IPS-18c (cell line): Measurements from ENCODE around the gene UFSP1.
A peak's percentile ranks its signal among the peaks of the same experiment; 100 is the strongest.
"Not testable (repeated sequence)": the region's sequence is repeated elsewhere in the genome, so short reads cannot be mapped to it uniquely, and the experiment has no call there.

Experiments
- H3K4me3 ChIP-seq: 2 replicates; pipeline ENCODE4 v1.7.0; 2013; ENCODE audit warnings: low read depth, mild to moderate bottlenecking, low read length, moderate library complexity; ENCODE audit not compliant: insufficient read depth
- H3K9me3 ChIP-seq: one replicate; pipeline ENCODE4 v1.6.1; 2013; ENCODE audit warnings: mild to moderate bottlenecking, low read length, moderate library complexity; ENCODE audit not compliant: control insufficient read depth, insufficient read depth

UFSP1 gene

GRCh38 chr7:100888988-100889750 lies at the start of gene UFSP1:
Gene UFSP1, minus strand, starts transcription at chr7:100889715. Its CDS starts 444 bp downstream, at chr7:100889271.
- Histone ChIP-seq H3K9me3 (peaks cover 4% of the 10 kb centered on the region), H3K4me3 (peak within 1 kb of the TSS; percentile 80)

DNA sequence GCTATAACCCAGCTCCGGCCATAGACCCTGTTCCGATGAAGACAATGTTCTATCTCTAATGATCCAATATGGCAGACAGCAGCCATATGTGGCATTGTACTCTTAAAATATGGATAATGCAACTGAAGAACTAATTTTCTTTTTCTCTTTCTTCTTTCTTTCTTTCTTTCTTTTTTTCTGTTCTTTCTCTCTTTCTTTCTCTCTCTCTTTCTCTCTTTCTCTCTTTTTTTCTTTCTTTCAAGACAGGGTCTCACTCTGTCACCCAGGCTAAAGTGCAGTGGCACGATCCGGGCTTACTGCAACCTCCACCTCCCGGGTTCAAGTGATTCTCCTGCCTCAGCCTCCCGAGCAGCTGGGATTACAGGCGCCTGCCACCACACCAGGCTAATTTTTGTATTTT lies 46.7 kb upstream of the UFSP1 start:
- not testable (repeated sequence) for H3K9me3 ChIP-seq, H3K4me3 ChIP-seq

DNA sequence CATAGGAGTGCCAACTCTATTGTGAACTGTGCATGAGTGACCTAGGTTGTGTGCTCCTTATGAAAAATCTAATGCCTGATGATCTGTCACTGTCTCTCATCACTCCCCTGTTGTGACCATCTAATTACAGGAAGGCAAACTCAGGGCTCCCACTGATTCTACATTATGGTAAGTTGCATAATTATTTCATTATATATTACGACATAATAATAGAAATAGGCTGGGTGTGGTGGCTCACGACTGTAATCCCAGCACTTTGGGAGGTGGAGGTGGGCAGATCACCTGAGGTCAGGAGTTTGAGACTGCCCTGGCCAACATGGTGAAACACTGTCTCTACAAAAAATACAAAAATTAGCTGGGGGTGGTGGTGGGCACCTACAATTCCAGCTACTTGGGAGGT lies 45.9 kb upstream of the UFSP1 start:
- not testable (repeated sequence) for H3K4me3 ChIP-seq, H3K9me3 ChIP-seq

- Histone ChIP-seq H3K4me3 (no peak overlapping the region), H3K9me3 (peaks cover 4% of the 10 kb centered on the region)
Measured at GRCh38 chr7:100933734-100934133, 44.2 kb upstream of the UFSP1 start.

- H3K9me3 ChIP-seq = peaks cover 2% of the 10 kb centered on the region
- no peak overlapping the region for H3K4me3 ChIP-seq
Measured at GRCh38 chr7:100929808-100930174, 40.3 kb upstream of the UFSP1 start.

DNA sequence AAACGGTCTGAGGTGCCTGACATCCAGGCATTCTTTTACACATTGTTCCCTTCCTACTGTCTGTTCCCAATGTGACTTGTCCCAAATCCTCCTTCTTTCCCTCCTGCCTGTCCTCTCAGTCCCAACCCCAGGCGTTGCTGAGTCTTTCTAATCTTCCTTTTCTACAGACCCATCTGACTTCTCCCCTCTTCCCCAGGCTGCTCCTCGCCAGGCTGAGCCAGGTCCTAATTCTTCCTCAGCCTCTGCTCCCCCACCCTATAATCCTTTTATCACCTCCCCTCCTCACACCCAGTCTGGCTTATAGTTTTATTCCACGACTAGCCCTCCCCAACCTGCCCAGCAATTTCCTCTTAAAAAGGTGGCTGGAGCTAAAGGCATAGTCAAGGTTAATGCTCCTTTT lies 34.1 kb upstream of the UFSP1 start:
- not testable (repeated sequence) for H3K9me3 ChIP-seq, H3K4me3 ChIP-seq

GRCh38 chr7:100921039-100921438 lies 31.5 kb upstream of the UFSP1 start:
- Histone ChIP-seq H3K4me3 (no peak overlapping the region), H3K9me3 (peaks cover 2% of the 10 kb centered on the region)

DNA sequence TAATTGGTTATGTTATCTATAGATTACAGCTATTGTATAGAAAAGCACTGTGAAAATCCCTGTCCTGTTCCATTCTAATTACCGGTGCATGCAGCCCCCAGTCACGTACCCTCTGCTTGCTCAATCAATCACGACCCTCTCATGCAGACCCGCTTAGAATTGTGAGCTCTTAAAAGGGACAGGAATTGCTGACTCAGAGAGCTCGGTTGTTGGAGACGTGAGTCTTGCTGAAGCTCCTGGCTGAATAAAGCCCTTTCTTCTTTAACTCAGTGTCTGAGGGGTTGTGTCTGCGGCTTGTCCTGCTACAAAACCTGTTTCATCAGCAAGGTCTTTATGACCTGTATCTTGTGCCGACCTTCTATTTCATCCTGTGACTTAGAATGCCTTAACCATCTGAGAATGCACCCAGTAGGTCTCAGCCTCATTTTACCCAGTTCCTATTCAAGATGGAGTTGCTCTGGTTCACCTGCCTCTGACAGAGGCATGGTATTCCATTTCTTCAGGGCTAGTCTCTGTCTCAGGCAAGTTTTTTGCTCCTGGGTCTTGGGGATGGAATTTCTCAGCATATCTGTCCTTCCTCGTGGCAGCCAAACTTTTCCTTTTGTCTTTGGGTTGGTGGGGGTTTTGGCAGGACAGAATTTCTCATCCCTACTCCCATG lies 30.4 kb upstream of the UFSP1 start:
- not testable (repeated sequence) for H3K4me3 ChIP-seq

DNA sequence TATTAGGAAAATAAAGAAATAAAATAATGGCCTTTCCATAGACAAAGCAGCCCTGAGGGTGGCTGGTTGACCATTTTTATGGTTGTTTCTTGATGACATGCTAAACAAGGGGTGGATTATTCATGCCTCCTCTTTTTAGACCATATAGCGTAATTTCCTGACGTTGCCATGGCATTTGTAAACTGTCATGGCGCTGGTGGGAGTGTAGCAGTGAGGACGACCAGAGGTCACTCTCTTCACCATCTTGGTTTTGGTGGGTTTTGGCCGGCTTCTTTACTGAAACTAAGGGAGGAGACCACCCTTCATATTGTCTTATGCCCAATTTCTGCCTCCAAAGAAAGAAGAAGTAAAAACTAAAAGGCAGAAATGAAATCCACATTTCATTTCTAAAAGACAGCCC lies 29.8 kb upstream of the UFSP1 start:
- H3K9me3 ChIP-seq, H3K4me3 ChIP-seq: not testable (repeated sequence)

More for the DNA sequence above, 30.4 kb upstream of the UFSP1 start:
- H3K9me3 ChIP-seq = not testable (repeated sequence)

DNA sequence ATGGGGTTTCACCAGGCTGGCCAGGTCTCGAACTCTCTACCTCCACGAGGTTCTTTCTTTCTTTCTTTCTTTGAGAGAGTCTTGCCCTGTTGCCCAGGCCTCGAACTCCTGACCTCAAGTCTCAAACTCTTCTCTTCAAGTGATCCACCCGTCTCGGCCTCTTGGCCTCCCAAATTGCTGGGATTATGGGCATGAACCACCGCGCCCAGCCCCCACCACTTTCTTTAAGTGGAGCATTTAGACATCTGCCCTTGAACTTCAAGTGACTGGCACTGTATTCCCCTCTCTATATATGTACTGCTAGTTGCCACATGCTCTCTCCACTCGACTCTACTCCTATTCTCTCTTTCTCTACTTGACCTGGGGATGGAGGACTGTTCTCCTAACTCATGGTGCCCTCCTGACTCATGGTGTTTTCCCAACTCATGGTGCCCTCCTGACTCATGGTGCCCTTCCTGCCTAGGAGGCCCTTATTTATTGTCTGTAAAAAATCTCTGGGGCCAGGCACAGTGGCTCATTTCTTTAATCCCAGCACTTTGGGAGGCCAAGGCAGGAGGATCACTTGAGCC lies 25.4 kb upstream of the UFSP1 start:
- H3K9me3 ChIP-seq = peaks cover 2% of the 10 kb centered on the region
- no peak overlapping the region for H3K4me3 ChIP-seq

DNA sequence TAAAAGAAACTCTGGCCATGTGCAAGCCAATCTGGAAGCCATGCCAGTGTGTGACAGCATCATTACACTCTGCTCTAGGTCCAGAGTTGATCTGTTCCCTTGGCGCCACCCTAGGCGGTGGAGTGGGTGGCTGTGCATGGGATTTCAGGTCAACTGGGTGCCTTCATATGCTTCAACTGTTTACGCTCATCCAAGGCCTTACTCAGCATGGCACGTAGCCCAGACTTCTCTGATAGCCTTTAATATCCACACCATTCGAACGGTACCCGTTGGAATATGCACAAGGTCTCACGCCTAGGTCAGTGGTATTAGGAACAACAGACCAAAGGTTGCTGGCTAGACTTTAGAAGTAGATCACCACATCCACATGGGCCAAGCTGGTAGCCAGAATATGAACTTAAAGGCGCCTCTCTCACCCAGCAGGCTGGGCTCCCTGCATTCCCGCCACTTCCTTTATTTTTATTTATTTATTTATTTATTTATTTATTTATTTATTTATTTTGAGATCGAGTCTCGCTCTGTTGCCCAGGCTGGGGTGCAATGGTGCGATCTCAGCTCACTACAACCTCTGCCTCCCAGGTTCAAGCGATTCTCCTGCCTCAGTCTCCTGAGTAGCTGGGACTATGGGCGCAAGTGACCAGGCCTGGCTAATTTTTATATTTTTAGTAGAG lies 24.8 kb upstream of the UFSP1 start:
- Histone ChIP-seq H3K9me3 (no peaks in the 10 kb centered on the region), H3K4me3 (no peak overlapping the region)

- no peak overlapping the region for H3K4me3 ChIP-seq
Measured at GRCh38 chr7:100911484-100911883, 22.0 kb upstream of the UFSP1 start.

DNA sequence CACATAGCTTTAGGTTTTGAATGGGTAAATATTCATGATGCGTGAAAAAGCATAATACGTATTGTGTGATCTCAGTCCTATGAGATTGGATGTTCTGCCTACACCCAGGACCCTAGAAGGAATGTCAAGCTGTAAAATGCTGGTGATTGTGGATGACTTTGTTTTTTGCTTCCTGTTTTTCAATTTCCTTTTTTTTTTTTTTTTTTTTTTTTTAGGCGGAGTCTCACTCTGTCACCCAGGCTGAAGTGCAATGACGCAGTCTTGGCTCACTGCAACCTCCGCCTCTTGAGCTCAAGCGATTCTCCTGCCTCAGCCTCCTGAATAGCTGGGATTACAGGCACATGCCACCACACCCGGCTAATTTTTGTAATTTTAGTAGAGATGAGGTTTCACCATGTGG lies 20.9 kb upstream of the UFSP1 start:
- not testable (repeated sequence) for H3K4me3 ChIP-seq, H3K9me3 ChIP-seq

More at GRCh38 chr7:100911484-100911883, 22.0 kb upstream of the UFSP1 start:
- no peaks in the 10 kb centered on the region for H3K9me3 ChIP-seq

DNA sequence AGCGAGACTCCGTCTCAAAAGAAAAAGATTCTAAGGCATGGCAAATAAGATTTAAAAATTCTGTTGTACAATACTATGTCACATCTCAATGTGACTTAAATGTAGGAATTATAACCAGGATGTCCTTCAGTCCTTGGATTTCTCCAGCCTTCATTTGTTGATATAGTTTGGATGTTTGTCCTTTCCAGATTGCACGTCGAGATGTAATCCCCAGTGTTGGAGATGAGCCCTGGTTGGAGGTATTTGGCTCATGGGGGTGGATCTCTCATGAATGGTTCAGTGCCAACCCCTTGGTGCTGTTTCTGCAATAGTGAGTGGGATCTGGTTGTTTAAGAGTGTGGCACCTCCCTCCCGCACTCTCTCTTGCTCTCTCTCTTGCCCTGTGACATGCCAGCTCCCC lies 19.0 kb upstream of the UFSP1 start:
- Histone ChIP-seq H3K9me3 (no peaks in the 10 kb centered on the region), H3K4me3 (no peak overlapping the region)

GRCh38 chr7:100902638-100903037 lies 13.1 kb upstream of the UFSP1 start:
- Histone ChIP-seq H3K9me3 (no peaks in the 10 kb centered on the region), H3K4me3 (no peak overlapping the region)

DNA sequence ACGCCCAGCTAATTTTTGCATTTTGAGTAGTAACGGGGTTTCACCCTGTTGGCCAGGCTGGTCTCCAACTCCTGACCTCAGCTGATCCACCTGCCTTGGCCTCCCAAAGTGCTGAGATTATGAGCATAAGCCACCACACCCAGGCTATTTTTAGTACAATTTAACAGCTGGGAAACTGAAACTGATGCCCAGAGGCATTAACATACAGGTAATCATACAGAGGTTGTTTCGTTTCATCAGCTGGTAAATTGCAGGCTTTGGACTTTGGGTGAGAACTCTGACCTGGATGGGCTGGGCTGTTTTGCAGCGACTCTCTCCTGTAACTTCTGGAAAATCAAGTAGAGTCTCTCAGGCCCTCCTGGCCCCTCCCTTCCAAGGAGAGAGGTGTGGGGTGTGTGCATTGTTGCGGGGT lies 12.4 kb upstream of the UFSP1 start:
- H3K4me3 ChIP-seq = no peak overlapping the region
- no peaks in the 10 kb centered on the region for H3K9me3 ChIP-seq

DNA sequence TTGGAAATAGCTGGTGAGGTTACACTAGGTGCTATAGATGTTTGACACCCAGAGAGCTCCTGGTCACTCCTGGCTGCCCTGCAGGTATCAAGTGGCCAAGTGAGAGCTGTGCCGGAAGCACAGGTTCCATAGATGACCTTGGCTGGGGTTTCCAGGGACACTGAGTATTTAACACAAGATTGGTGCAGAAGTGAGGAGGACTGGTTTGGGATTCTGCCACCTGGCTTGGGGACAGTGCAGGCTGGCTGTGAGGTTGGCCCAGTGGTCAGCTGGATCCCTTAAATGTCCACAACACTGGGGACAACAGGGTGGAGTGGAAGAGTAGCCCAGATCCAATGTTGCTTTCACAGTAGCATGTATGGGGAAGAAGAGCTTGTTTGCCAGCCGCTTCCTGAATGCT lies 11.5 kb upstream of the UFSP1 start:
- H3K9me3 ChIP-seq = no peaks in the 10 kb centered on the region
- H3K4me3 ChIP-seq = no peak overlapping the region

DNA sequence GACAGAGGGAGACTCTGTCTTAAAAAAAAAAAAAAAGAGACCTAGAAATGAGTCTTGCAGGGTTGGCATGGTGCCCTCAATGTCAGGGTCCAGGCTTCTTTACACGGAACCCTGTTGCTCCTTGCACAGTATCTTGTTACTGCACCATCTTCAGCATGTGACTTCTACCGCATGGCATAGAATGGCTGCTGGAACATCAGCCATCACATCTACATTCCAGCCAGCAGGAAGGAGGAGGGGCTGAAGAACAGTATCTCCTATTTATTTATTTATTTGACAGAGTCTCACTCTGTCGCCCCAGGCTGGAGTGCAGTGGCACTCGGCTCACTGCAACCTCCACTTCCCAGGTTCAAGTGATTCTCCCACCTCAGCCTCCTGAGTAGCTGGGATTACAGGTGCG lies 9.9 kb upstream of the UFSP1 start:
- H3K4me3 ChIP-seq = no peak overlapping the region

More for the DNA sequence above, 9.9 kb upstream of the UFSP1 start:
- no peaks in the 10 kb centered on the region for H3K9me3 ChIP-seq
